Lung (tissue), 12 donors: Measurements from ENCODE around the gene MED13L. TPM values are rescaled to one million over a fixed set of nuclear protein-coding genes. Genes with fewer than 3 reads are reported as not detected.

Experiments
- ATAC-seq: fragments of 200-7000 bp; cut with Tn5 transposase; one replicate; pipeline ENCODE4 v1.9.1; 2020; ENCODE audit warnings: moderate number of reproducible peaks; ENCODE audit not compliant: insufficient read depth, low FRiP score
- DNase-seq, 3 donors: peaks; one replicate each; pipeline ENCODE4 v3.0.0-alpha.2; 2013 to 2017
- H3K27ac ChIP-seq, 2 donors: one replicate each; pipeline ENCODE4 v1.5.1; 2013; ENCODE audit warnings: mild to moderate bottlenecking in 2 of 2, moderate library complexity in 2 of 2, control low read depth in 1 of 2, inconsistent platforms in 1 of 2, low read depth in 1 of 2, low read length in 1 of 2
- H3K27me3 ChIP-seq, 3 donors: one replicate each; pipeline ENCODE4 v1.5.1; 2013; ENCODE audit warnings: low read length in 2 of 3; ENCODE audit not compliant: control insufficient read depth in 3 of 3, insufficient read depth in 3 of 3
- H3K36me3 ChIP-seq, 4 donors: one replicate each; pipeline ENCODE4 v1.5.1; 2013; ENCODE audit warnings: low read length in 4 of 4, mild to moderate bottlenecking in 1 of 4, moderate library complexity in 1 of 4; ENCODE audit not compliant: control insufficient read depth in 4 of 4, insufficient read depth in 4 of 4
- H3K4me1 ChIP-seq, 5 donors: one replicate each; pipeline ENCODE4 v1.5.1; 2013; ENCODE audit warnings: low read length in 5 of 5, mild to moderate bottlenecking in 2 of 5, moderate library complexity in 1 of 5; ENCODE audit not compliant: control insufficient read depth in 5 of 5, insufficient read depth in 5 of 5
- H3K4me3 ChIP-seq: one replicate; pipeline ENCODE4 v1.5.1; 2013; ENCODE audit warnings: mild to moderate bottlenecking, control low read depth, moderate library complexity
- H3K9ac ChIP-seq, 2 donors: one replicate each; pipeline ENCODE4 v1.5.1; 2013; ENCODE audit warnings: low read length in 2 of 2, control low read depth in 1 of 2; ENCODE audit not compliant: insufficient read depth in 1 of 2
- H3K9me3 ChIP-seq, 4 donors: one replicate each; pipeline ENCODE4 v1.5.1; 2013; ENCODE audit warnings: low read length in 3 of 4, mild to moderate bottlenecking in 1 of 4, moderate library complexity in 1 of 4; ENCODE audit not compliant: control insufficient read depth in 4 of 4, insufficient read depth in 3 of 4
- CTCF ChIP-seq: IDR thresholded peaks from 2 replicates; pipeline ENCODE4 v1.5.1; 2012; ENCODE audit warnings: mild to moderate bottlenecking; ENCODE audit errors: control extremely low read depth, extremely low read depth
- WGBS, 2 donors: extraction: QIAGEN DNeasy Blood & Tissue Kit; methylation state at CpG; one replicate each; pipeline ENCODE4 v1.1.7; 2013; 5-methylcytosine and 5-hydroxymethylcytosine counted together
- polyA plus RNA-seq, 2 donors: library from polyadenylated mRNA; stranded (reverse); fragments of 200-250 nt; gene quantifications; one replicate each; pipeline ENCODE4 v1.2.1, GENCODE V29; 2013
- total RNA-seq, 2 donors: library from RNA; depleted of rRNA in 1 of 2; stranded (reverse); fragments of >200 nt in 1 of 2; gene quantifications; one replicate each; pipeline ENCODE4 v1.2.1, GENCODE V29; 2014 to 2021
- donor health status: control.
- donor health status: control.
- donor health status: Bipolar disorder and iron deficiency.
- donor health status: healthy.
- donor health status: DM: yes; HTN: yes; CAD: no.

Gene MED13L
- total and polyA plus RNA-seq, 4 donors, result 18.2 to 329 (median 71.4) TPM

- Histone ChIP-seq H3K27me3 (no peaks in the 10 kb centered on the region), H3K9ac (peak overlapping the region; percentile 65 to 93), H3K9me3 (no peaks in the 10 kb centered on the region), H3K36me3 (no peaks in the 10 kb centered on the region), H3K4me3 (peak overlapping the region; percentile 81), H3K27ac (peak overlapping the region; percentile 97 to 100), H3K4me1 (peaks cover 0 to 30% (median 4%) of the 10 kb centered on the region in 5 donors)
- TF ChIP-seq CTCF, result no peak
- WGBS, 2 donors, result 0 to 1% methylated on average over 40 to 102 of the region's 104 CpGs
- DNase-seq (peak; percentile 92 to 98 (median 98)), ATAC-seq (peak; percentile 10)
These were observed 634 bp downstream of the MED13L start for GRCh38 chr12:116276652-116277466.

GRCh38 chr12:116274551-116275375 lies 2.7 kb downstream of the MED13L start:
- 33 to 43% methylated on average over 5 of the region's 5 CpGs for WGBS, 2 donors
- H3K4me3 ChIP-seq, result no peak overlapping the region
- ATAC-seq, result no peak
- H3K4me1 ChIP-seq, result peaks cover 0 to 30% (median 4%) of the 10 kb centered on the region in 5 donors
- no peak overlapping the region for H3K27ac ChIP-seq
- H3K9ac ChIP-seq, result peak overlapping the region in 1 of 2 donors; percentile 16
- H3K9me3 ChIP-seq, result no peaks in the 10 kb centered on the region
- no peaks in the 10 kb centered on the region for H3K36me3 ChIP-seq
- no peaks in the 10 kb centered on the region for H3K27me3 ChIP-seq
- DNase-seq, result no peak
- no peak for TF ChIP-seq CTCF

- Histone ChIP-seq H3K4me1 (peaks cover 0 to 30% (median 4%) of the 10 kb centered on the region in 5 donors), H3K9ac (peak overlapping the region in 1 of 2 donors; percentile 13), H3K9me3 (no peaks in the 10 kb centered on the region), H3K36me3 (no peaks in the 10 kb centered on the region), H3K27me3 (no peaks in the 10 kb centered on the region), H3K27ac (no peak overlapping the region), H3K4me3 (no peak overlapping the region)
- ATAC-seq (no peak), DNase-seq (no peak)
- TF ChIP-seq CTCF, result no peak
- 47 to 49% methylated on average over 4 of the region's 4 CpGs for WGBS, 2 donors
These were observed 3.5 kb downstream of the MED13L start for GRCh38 chr12:116273813-116274550.
